Immature natural killer cell (primary cell): ENCODE data around the gene PLBD2. TPM values are rescaled to one million over a fixed set of nuclear protein-coding genes. Genes with fewer than 3 reads are reported as not detected.

Experiments used
- DNase-seq, 3 donors: peaks; one replicate each; pipeline ENCODE4 v3.0.0; 2022; ENCODE audit warnings: mixed read lengths in 1 of 3
- H3K27ac Mint-ChIP-seq, 6 donors: one replicate each; pipeline ENCODE4 v1.8.0; 2020; ENCODE audit warnings: mixed read lengths in 6 of 6, mild to moderate bottlenecking in 5 of 6, inconsistent platforms in 4 of 6, moderate library complexity in 3 of 6
- H3K27me3 Mint-ChIP-seq, 3 donors: one replicate each; pipeline ENCODE4 v1.8.0; 2020 to 2021; ENCODE audit warnings: low read depth in 3 of 3, mild to moderate bottlenecking in 3 of 3, mixed read lengths in 3 of 3, moderate library complexity in 3 of 3, inconsistent platforms in 1 of 3
- H3K36me3 Mint-ChIP-seq, 3 donors: one replicate each; pipeline ENCODE4 v1.8.0; 2020; ENCODE audit warnings: mixed read lengths in 3 of 3, inconsistent platforms in 2 of 3, mild to moderate bottlenecking in 2 of 3
- H3K4me1 Mint-ChIP-seq, 2 donors: one replicate each; pipeline ENCODE4 v1.8.0; 2020; ENCODE audit warnings: inconsistent platforms in 2 of 2, mild to moderate bottlenecking in 2 of 2, mixed read lengths in 2 of 2, moderate library complexity in 1 of 2
- H3K4me3 Mint-ChIP-seq, 5 donors: one replicate each; pipeline ENCODE4 v1.8.0; 2020; ENCODE audit warnings: mild to moderate bottlenecking in 5 of 5, mixed read lengths in 5 of 5, inconsistent platforms in 3 of 5, moderate library complexity in 3 of 5
- H3K9me3 Mint-ChIP-seq, 6 donors: one replicate each; pipeline ENCODE4 v1.8.0; 2020; ENCODE audit warnings: mild to moderate bottlenecking in 6 of 6, mixed read lengths in 6 of 6, inconsistent platforms in 4 of 6, moderate library complexity in 3 of 6
- polyA plus RNA-seq, 3 donors: library from polyadenylated mRNA; unstranded; fragments of 300-500 nt; fragmentation: Illumina TruSeq; gene quantifications; one replicate each; pipeline ENCODE4 v1.2.3, GENCODE V29; 2021

The PLBD2 gene
- polyA plus RNA-seq, 3 donors from 2014 or later = 4.8 to 10.1 (median 5.5) TPM

- H3K27ac Mint-ChIP-seq = no peak overlapping the region
- no peaks in the 10 kb centered on the region for H3K4me1 Mint-ChIP-seq
- H3K4me3 Mint-ChIP-seq = no peak overlapping the region
- peaks cover 0 to 17% (median 0%) of the 10 kb centered on the region in 3 donors for H3K36me3 Mint-ChIP-seq
- no peak for DNase-seq
- H3K9me3 Mint-ChIP-seq = no peaks in the 10 kb centered on the region
- H3K27me3 Mint-ChIP-seq = peaks cover 0 to 2% (median 1%) of the 10 kb centered on the region in 3 donors
These were observed 28.6 kb downstream of the PLBD2 start for GRCh38 chr12:113386866-113387566.

DNA sequence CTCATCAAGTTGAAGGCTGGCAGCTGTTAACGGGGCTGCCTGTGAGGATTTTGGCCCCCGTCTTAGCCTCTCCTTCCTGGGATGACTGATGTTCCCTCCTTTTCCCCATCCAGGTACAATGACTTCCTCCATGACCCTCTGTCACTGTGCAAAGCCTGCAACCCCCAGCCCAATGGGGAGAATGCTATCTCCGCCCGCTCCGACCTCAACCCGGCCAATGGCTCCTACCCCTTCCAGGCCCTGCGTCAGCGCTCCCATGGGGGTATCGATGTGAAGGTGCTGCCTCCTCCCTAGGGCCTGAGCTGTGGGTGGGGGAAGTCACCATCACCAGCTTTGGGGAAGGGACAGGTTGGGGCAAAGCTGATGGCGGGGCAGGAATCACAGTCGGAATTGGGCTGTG, 29.2 kb downstream of the PLBD2 start:
- Mint-ChIP-seq H3K27me3 (peaks cover 0 to 2% (median 1%) of the 10 kb centered on the region in 3 donors), H3K27ac (no peak overlapping the region), H3K9me3 (no peaks in the 10 kb centered on the region), H3K36me3 (peaks cover 0 to 17% (median 0%) of the 10 kb centered on the region in 3 donors), H3K4me3 (no peak overlapping the region), H3K4me1 (no peaks in the 10 kb centered on the region)
- DNase-seq = no peak

GRCh38 chr12:113388351-113388750, 30.0 kb downstream of the PLBD2 start:
- peaks cover 0 to 17% (median 0%) of the 10 kb centered on the region in 3 donors for H3K36me3 Mint-ChIP-seq
- peaks cover 0 to 2% (median 1%) of the 10 kb centered on the region in 3 donors for H3K27me3 Mint-ChIP-seq
- no peaks in the 10 kb centered on the region for H3K9me3 Mint-ChIP-seq
- H3K4me1 Mint-ChIP-seq = no peaks in the 10 kb centered on the region
- H3K27ac Mint-ChIP-seq = no peak overlapping the region
- no peak overlapping the region for H3K4me3 Mint-ChIP-seq
- no peak for DNase-seq

DNA sequence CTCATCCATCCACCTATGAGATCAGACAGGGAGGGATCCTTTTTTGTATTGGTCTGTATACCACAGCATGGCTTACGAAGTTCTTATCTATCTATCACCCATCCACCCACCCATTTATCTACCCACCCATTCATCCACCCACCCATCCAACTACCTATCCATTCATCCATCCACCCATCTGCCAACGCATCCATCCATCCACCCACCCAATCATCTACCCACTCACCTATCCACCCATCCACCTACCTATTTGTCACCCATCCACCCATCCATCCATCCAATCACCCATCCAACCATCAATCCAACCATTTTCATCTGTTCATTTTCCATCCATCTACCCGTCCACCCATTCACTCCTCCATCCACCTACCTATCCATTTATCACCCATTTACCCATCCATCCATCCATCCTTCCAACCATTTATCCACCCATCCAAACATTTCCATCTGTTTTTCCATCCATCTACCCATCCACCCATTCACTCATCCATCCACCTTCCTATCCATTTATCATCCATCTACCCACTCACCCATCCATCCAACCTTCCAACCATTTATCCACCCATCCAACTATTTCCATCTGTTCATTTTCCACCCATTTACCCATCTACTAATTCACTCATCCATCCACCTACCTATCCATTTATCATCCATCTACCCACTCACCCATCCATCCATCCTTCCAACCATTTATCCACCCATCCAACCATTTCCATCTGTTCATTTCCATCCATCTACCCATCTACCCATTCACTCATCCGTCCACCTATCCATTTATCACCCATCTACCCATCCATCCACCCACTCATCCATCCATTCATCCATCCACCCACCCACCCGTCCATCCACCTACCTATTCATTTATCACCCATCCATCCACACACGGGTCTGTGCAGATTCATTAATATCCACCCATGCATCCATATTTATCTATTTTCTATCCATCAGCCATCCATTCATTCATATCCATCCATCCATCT, 32.0 kb downstream of the PLBD2 start:
- no peaks in the 10 kb centered on the region for H3K4me1 Mint-ChIP-seq
- DNase-seq = no peak
- no peaks in the 10 kb centered on the region for H3K9me3 Mint-ChIP-seq
- H3K36me3 Mint-ChIP-seq = peaks cover 0 to 13% (median 0%) of the 10 kb centered on the region in 3 donors
- H3K4me3 Mint-ChIP-seq = no peak overlapping the region
- no peak overlapping the region for H3K27ac Mint-ChIP-seq
- H3K27me3 Mint-ChIP-seq = peaks cover 0 to 2% (median 0%) of the 10 kb centered on the region in 3 donors

- Mint-ChIP-seq H3K4me3 (no peak overlapping the region), H3K4me1 (no peaks in the 10 kb centered on the region)
These were observed 32.8 kb downstream of the PLBD2 start for GRCh38 chr12:113391145-113391544.

DNA sequence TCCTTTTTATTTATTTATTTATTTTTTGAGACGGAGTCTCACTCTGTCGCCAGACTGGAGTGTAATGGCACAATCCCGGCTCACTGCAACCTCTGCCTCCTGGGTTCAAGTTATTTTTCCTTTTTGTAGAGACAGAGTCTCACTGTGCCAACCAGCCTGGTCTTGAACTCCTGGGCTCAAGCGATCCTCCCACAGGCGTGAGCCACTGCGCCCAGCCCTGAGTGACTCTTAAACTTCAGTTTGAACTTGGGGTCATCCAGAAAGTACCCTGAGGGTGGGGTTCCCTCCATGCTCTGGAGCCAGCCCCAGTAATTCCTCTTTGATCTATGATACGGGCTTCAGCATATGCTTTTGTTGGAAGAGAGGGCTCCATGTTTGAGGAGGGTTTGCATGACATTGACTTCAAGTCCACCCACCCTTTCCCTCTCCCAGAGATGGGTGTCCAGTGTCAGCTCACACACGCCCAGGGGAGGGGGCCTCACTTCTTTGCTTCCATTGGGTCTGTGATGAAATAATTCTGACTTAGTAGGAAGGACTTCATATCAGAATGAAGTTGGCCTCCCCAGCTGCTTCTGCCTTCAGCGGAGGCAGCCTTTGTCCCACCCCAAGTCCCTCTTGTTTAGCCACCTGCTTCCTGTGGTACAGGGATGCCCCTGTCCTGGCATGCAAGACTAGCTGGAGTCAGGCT, 33.4 kb downstream of the PLBD2 start:
- DNase-seq = no peak
- H3K36me3 Mint-ChIP-seq = peaks cover 0 to 9% (median 0%) of the 10 kb centered on the region in 3 donors
- no peak overlapping the region for H3K27ac Mint-ChIP-seq
- no peaks in the 10 kb centered on the region for H3K9me3 Mint-ChIP-seq
- peaks cover 0 to 2% (median 0%) of the 10 kb centered on the region in 3 donors for H3K27me3 Mint-ChIP-seq
- H3K4me1 Mint-ChIP-seq = no peaks in the 10 kb centered on the region
- no peak overlapping the region for H3K4me3 Mint-ChIP-seq

More at GRCh38 chr12:113391145-113391544, 32.8 kb downstream of the PLBD2 start:
- DNase-seq = no peak
- Mint-ChIP-seq H3K36me3 (peaks cover 0 to 11% (median 0%) of the 10 kb centered on the region in 3 donors), H3K9me3 (no peaks in the 10 kb centered on the region), H3K27ac (no peak overlapping the region), H3K27me3 (peaks cover 0 to 2% (median 0%) of the 10 kb centered on the region in 3 donors)

DNA sequence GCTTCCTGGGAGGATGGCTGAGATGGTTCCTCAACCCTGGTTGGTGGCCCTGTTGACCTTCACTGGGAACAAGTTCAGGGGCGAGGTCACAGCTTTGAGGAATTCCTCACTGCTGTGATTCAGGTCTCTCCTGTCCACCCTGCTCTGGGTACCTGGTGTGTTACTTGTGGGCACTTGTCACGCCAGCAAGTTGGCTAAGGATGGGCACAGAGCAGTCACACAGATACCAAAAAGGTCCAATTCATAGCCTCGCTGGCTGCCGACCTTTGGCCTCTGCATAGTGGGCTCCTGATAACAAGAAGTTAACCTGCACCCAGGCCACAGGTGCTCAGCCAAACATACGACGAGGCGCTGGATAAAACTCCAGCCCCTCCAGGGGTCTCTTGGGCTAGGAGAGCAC, 34.1 kb downstream of the PLBD2 start:
- Mint-ChIP-seq H3K27ac (no peak overlapping the region), H3K4me3 (no peak overlapping the region), H3K4me1 (no peaks in the 10 kb centered on the region), H3K9me3 (no peaks in the 10 kb centered on the region), H3K27me3 (no peaks in the 10 kb centered on the region), H3K36me3 (peaks cover 0 to 8% (median 0%) of the 10 kb centered on the region in 3 donors)
- DNase-seq = no peak

GRCh38 chr12:113392988-113393579, 34.7 kb downstream of the PLBD2 start:
- no peak for DNase-seq
- Mint-ChIP-seq H3K27ac (no peak overlapping the region), H3K36me3 (peaks cover 0 to 8% (median 0%) of the 10 kb centered on the region in 3 donors), H3K4me1 (no peaks in the 10 kb centered on the region), H3K27me3 (no peaks in the 10 kb centered on the region), H3K9me3 (no peaks in the 10 kb centered on the region), H3K4me3 (no peak overlapping the region)

DNA sequence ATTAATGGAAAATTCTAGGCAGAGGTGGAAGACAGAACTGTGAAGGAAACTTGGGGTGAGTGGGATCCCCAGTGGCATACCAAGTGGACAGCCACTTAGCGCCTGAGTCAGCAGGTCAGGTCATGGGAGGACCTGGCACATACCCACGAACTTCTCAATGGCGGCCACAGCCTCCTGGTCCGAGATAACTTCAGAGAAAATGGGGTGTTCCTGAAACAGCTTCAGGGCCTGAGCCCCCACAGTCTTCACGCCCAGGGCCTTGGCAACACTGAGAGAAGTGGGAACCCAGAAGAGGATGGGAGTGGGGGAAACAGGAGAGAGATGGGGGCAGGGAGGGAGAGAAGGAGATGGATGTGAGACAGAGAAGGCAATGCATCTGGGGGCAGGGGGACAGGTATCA, 35.4 kb downstream of the PLBD2 start:
- no peaks in the 10 kb centered on the region for H3K27me3 Mint-ChIP-seq
- no peak overlapping the region for H3K27ac Mint-ChIP-seq
- H3K36me3 Mint-ChIP-seq = peaks cover 0 to 5% (median 0%) of the 10 kb centered on the region in 3 donors
- no peak for DNase-seq
- no peaks in the 10 kb centered on the region for H3K4me1 Mint-ChIP-seq
- no peaks in the 10 kb centered on the region for H3K9me3 Mint-ChIP-seq
- H3K4me3 Mint-ChIP-seq = no peak overlapping the region

- no peak overlapping the region for H3K4me3 Mint-ChIP-seq
- DNase-seq = no peak
- H3K9me3 Mint-ChIP-seq = no peaks in the 10 kb centered on the region
- peaks cover 0 to 3% (median 0%) of the 10 kb centered on the region in 3 donors for H3K36me3 Mint-ChIP-seq
- no peaks in the 10 kb centered on the region for H3K4me1 Mint-ChIP-seq
- no peak overlapping the region for H3K27ac Mint-ChIP-seq
- peaks cover 0 to 1% (median 0%) of the 10 kb centered on the region in 3 donors for H3K27me3 Mint-ChIP-seq
These were observed 36.7 kb downstream of the PLBD2 start for GRCh38 chr12:113395119-113395518.

DNA sequence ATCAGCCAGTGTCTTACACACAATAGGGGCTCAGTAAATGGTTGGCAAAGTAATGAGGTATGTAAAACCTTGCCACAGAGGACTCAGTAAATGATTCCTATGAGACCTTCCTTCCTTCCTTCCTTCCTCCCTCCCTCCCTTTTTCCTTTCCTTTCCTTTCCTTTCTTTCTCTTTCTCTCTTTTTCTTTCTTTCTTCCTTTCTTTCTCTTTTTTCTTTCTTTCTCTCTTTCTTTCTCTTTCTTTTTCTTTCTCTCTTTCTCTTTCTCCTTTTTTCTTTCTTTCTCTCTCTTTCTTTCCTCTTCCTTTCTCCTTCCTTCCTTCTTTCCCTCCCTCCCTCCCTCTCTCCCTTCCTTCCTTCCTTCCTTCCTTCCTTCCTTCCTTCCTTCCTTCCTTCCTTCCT, 37.8 kb downstream of the PLBD2 start:
- peaks cover 0 to 1% (median 0%) of the 10 kb centered on the region in 3 donors for H3K27me3 Mint-ChIP-seq
- DNase-seq = no peak
- H3K9me3 Mint-ChIP-seq = no peaks in the 10 kb centered on the region
- no peak overlapping the region for H3K4me3 Mint-ChIP-seq
- H3K27ac Mint-ChIP-seq = no peak overlapping the region
- H3K36me3 Mint-ChIP-seq = peaks cover 0 to 3% (median 0%) of the 10 kb centered on the region in 3 donors
- no peaks in the 10 kb centered on the region for H3K4me1 Mint-ChIP-seq

- H3K27me3 Mint-ChIP-seq = peaks cover 0 to 1% (median 0%) of the 10 kb centered on the region in 3 donors
- no peaks in the 10 kb centered on the region for H3K36me3 Mint-ChIP-seq
- no peak overlapping the region for H3K27ac Mint-ChIP-seq
- H3K9me3 Mint-ChIP-seq = no peaks in the 10 kb centered on the region
- H3K4me1 Mint-ChIP-seq = no peaks in the 10 kb centered on the region
- DNase-seq = no peak
- H3K4me3 Mint-ChIP-seq = no peak overlapping the region
These were observed 38.6 kb downstream of the PLBD2 start for GRCh38 chr12:113396828-113397496.
